Ishikawa (cell line): ENCODE results near the gene GUCY2F.

ENCODE experiments used
- CREB1 ChIP-seq: IDR thresholded peaks from 2 replicates; pipeline ENCODE4 v1.6.1; 2012; ENCODE audit warnings: low read depth
- EGR1 ChIP-seq: IDR thresholded peaks from 2 replicates; pipeline ENCODE4 v1.6.1; 2012
- EP300 ChIP-seq: IDR thresholded peaks from 2 replicates; pipeline ENCODE4 v1.6.1; 2012; ENCODE audit warnings: borderline replicate concordance
- MAX ChIP-seq: IDR thresholded peaks from 2 replicates; pipeline ENCODE4 v1.6.1; 2012
- NFIC ChIP-seq: IDR thresholded peaks from 2 replicates; pipeline ENCODE4 v1.6.1; 2012
- TCF12 ChIP-seq: IDR thresholded peaks from 2 replicates; pipeline ENCODE4 v1.6.1; 2012; ENCODE audit warnings: low read depth
- TEAD4 ChIP-seq: IDR thresholded peaks from 2 replicates; pipeline ENCODE4 v1.6.1; 2012
- YY1 ChIP-seq: IDR thresholded peaks from 2 replicates; pipeline ENCODE4 v1.6.1; 2012; ENCODE audit warnings: low read depth

- TF ChIP-seq YY1 (no peak), TCF12 (no peak), EGR1 (no peak), NFIC (no peak), EP300 (no peak), CREB1 (no peak), TEAD4 (no peak), MAX (no peak)
These were observed at the start of gene GUCY2F for GRCh38 chrX:109481986-109482385.
